A673 (cell line): ENCODE results near the gene PNMA6E.

ENCODE experiments used
- EZH2 ChIP-seq: fragments of 200-600 bp; sonication (generic); IDR thresholded peaks from 2 replicates; pipeline ENCODE4 v1.6.1; 2017; ENCODE audit warnings: borderline replicate concordance, low read depth, mild to moderate bottlenecking, mixed read lengths, antibody characterized with exemption, low read length; ENCODE audit not compliant: poor library complexity, severe bottlenecking
- TF ChIP-seq, protein P1 (sequence below): fragments of 300-800, 200-600 bp; sonication (generic); conservative IDR thresholded peaks from 2 replicates; pipeline ENCODE4 v1.5.1; 2017; ENCODE audit warnings: low read depth, mild to moderate bottlenecking, antibody characterized with exemption, low read length, moderate library complexity, mixed read lengths

DNA sequence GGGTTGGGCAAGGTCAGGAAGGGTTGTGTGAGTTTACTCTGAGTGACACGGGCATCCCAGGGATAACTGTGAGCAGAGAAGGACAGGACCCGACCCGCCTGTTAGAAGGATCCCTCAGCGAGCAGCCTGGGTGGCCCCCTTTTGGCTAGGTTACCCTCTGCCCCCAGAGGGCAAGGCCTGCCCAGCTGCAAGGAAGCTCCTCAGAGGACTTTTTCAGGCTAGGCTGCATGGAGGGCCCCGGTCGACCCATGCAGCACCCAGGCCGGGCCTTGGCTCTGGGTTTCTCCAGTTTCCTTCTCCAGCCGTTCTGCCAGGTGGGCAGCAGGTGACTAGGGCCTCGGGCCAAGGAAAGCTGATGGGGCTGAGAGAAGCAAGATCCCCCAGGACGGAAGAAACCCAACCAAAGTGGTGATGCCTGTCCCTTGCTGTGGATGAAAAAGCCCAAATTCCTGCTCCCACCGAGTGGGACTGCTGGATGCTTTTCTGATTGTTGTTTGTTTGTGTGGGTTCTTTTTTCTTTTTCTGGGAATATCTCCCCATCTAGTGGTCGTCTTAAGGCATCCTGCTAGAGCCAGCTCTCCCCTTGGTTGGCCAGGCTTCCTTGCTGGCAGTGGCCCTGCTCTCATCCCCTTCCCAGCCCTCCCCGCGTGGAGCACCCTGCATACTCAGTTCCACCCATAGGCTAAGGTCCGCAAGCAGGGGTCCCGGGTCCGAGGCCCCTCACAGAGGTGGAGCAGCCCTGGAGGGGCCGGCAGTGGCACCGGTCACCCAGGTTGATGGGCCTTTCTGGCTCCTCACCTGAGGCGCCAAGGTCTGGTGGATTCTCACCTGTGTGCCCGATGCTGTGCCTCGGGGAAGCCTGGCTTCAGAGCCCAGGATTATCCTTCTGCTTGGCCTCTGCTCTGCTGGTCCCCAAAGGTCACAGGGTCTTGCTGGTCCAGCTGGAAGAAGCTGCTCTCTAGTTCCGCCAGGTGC lies 11.9 kb upstream of the PNMA6E start:
- TF ChIP-seq, protein P1, sequence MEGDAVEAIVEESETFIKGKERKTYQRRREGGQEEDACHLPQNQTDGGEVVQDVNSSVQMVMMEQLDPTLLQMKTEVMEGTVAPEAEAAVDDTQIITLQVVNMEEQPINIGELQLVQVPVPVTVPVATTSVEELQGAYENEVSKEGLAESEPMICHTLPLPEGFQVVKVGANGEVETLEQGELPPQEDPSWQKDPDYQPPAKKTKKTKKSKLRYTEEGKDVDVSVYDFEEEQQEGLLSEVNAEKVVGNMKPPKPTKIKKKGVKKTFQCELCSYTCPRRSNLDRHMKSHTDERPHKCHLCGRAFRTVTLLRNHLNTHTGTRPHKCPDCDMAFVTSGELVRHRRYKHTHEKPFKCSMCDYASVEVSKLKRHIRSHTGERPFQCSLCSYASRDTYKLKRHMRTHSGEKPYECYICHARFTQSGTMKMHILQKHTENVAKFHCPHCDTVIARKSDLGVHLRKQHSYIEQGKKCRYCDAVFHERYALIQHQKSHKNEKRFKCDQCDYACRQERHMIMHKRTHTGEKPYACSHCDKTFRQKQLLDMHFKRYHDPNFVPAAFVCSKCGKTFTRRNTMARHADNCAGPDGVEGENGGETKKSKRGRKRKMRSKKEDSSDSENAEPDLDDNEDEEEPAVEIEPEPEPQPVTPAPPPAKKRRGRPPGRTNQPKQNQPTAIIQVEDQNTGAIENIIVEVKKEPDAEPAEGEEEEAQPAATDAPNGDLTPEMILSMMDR = peak; percentile 32; the same call in 1 of the 2 replicates
- TF ChIP-seq EZH2 = no peak
